SH-SY5Y (cell line): ENCODE measurements around the gene SPATA25.

ENCODE experiments used
- GATA2 ChIP-seq: IDR thresholded peaks from 2 replicates; pipeline ENCODE4 v1.6.1; 2011; ENCODE audit warnings: mild to moderate bottlenecking, low read depth, low read length
- GATA3 ChIP-seq: IDR thresholded peaks from 2 replicates; pipeline ENCODE4 v1.6.1; 2011; ENCODE audit warnings: low read depth, mild to moderate bottlenecking, low read length, moderate library complexity

DNA sequence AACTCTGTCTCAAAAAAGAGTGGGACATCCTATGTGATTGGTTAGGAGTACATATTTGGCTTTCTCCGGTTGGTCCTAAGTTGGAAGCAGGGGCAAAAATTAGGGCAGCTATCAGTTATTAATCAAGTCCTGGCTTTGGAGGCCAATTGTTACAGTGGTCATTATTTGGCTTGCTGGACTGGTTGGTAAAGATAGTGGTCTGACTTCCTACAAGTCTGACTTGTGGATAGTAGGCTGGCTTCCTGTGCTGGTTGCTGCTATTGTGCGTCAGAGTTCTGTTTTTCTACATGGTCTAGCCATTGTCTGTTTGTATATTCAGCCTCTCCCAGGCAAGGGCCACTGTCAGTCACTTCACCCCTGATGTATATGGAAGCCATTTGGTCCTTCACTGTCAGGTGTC is 37.2 kb downstream of the SPATA25 start:
- TF ChIP-seq GATA3 (no peak), GATA2 (no peak)
